ENCODE results near the gene PPA1. TPM values are rescaled to one million over a fixed set of nuclear protein-coding genes. Genes with fewer than 3 reads are reported as not detected.
"Not testable (repeated sequence)": the region's sequence is repeated elsewhere in the genome, so short reads cannot be mapped to it uniquely, and the experiment has no call there.

PPA1 gene
- total RNA-seq, 1 donor from 2014 or later: 82.4 TPM

GRCh38 chr10:70260734-70261133 lies 27.5 kb upstream of the PPA1 start:
- H3K4me3 Mint-ChIP-seq (ENCODE audit: unreplicated experiment): no peak overlapping the region
- TF ChIP-seq CTCF (IDR thresholded peaks at IDR 0.05; ENCODE audit: partially characterized antibody, unreplicated experiment): no peak
- no peak for DNase-seq
- H3K9me3 Mint-ChIP-seq (ENCODE audit: unreplicated experiment): no peaks in the 10 kb centered on the region
- H3K4me1 Mint-ChIP-seq (ENCODE audit: low read depth, unreplicated experiment): no peaks in the 10 kb centered on the region
- H3K36me3 Mint-ChIP-seq (ENCODE audit: unreplicated experiment): no peaks in the 10 kb centered on the region
- H3K27me3 Mint-ChIP-seq (ENCODE audit: unreplicated experiment): peaks cover 4% of the 10 kb centered on the region
- no peak overlapping the region for H3K27ac Mint-ChIP-seq (ENCODE audit: unreplicated experiment)

GRCh38 chr10:70260259-70260658 lies 27.0 kb upstream of the PPA1 start:
- no peak overlapping the region for H3K4me3 Mint-ChIP-seq (ENCODE audit: unreplicated experiment)
- no peak for DNase-seq
- TF ChIP-seq CTCF (IDR thresholded peaks at IDR 0.05; ENCODE audit: partially characterized antibody, unreplicated experiment): no peak
- H3K36me3 Mint-ChIP-seq (ENCODE audit: unreplicated experiment): no peaks in the 10 kb centered on the region
- H3K9me3 Mint-ChIP-seq (ENCODE audit: unreplicated experiment): no peaks in the 10 kb centered on the region
- no peaks in the 10 kb centered on the region for H3K4me1 Mint-ChIP-seq (ENCODE audit: low read depth, unreplicated experiment)
- H3K27ac Mint-ChIP-seq (ENCODE audit: unreplicated experiment): no peak overlapping the region
- H3K27me3 Mint-ChIP-seq (ENCODE audit: unreplicated experiment): peaks cover 4% of the 10 kb centered on the region

- no peak for DNase-seq
- TF ChIP-seq CTCF (IDR thresholded peaks at IDR 0.05; ENCODE audit: partially characterized antibody, unreplicated experiment): no peak
- no peak overlapping the region for H3K4me3 Mint-ChIP-seq (ENCODE audit: unreplicated experiment)
- H3K36me3 Mint-ChIP-seq (ENCODE audit: unreplicated experiment): no peaks in the 10 kb centered on the region
- H3K4me1 Mint-ChIP-seq (ENCODE audit: low read depth, unreplicated experiment): no peaks in the 10 kb centered on the region
- no peaks in the 10 kb centered on the region for H3K9me3 Mint-ChIP-seq (ENCODE audit: unreplicated experiment)
- H3K27me3 Mint-ChIP-seq (ENCODE audit: unreplicated experiment): peaks cover 4% of the 10 kb centered on the region
- no peak overlapping the region for H3K27ac Mint-ChIP-seq (ENCODE audit: unreplicated experiment)
These were observed 25.0 kb upstream of the PPA1 start for GRCh38 chr10:70258216-70258615.

- H3K27ac Mint-ChIP-seq (ENCODE audit: unreplicated experiment); H3K36me3 Mint-ChIP-seq (ENCODE audit: unreplicated experiment); H3K27me3 Mint-ChIP-seq (ENCODE audit: unreplicated experiment); H3K4me3 Mint-ChIP-seq (ENCODE audit: unreplicated experiment); DNase-seq; H3K4me1 Mint-ChIP-seq (ENCODE audit: low read depth, unreplicated experiment); H3K9me3 Mint-ChIP-seq (ENCODE audit: unreplicated experiment): not testable (repeated sequence)
These were observed 24.6 kb upstream of the PPA1 start for GRCh38 chr10:70257816-70258215.

GRCh38 chr10:70256463-70256862 lies 23.2 kb upstream of the PPA1 start:
- H3K4me1 Mint-ChIP-seq (ENCODE audit: low read depth, unreplicated experiment): no peaks in the 10 kb centered on the region
- TF ChIP-seq CTCF (IDR thresholded peaks at IDR 0.05; ENCODE audit: partially characterized antibody, unreplicated experiment): no peak
- peaks cover 6% of the 10 kb centered on the region for H3K27me3 Mint-ChIP-seq (ENCODE audit: unreplicated experiment)
- no peaks in the 10 kb centered on the region for H3K36me3 Mint-ChIP-seq (ENCODE audit: unreplicated experiment)
- no peaks in the 10 kb centered on the region for H3K9me3 Mint-ChIP-seq (ENCODE audit: unreplicated experiment)
- no peak for DNase-seq
- no peak overlapping the region for H3K4me3 Mint-ChIP-seq (ENCODE audit: unreplicated experiment)
- no peak overlapping the region for H3K27ac Mint-ChIP-seq (ENCODE audit: unreplicated experiment)

Data from glutamatergic neuron (in vitro differentiated cells).